MCF 10A (cell line): ENCODE measurements around the gene HOXB3. TPM values are rescaled to one million over a fixed set of nuclear protein-coding genes. Genes with fewer than 3 reads are reported as not detected.
A peak's percentile ranks its signal among the peaks of the same experiment; 100 is the strongest.

ENCODE experiments used
- BruUV-seq: library from RNA; stranded (reverse); fragments of 400-500 nt; replicated peaks from 2 replicates; lab custom pipeline; 2021; lab: Mats Ljungman, UMichigan
- CTCF ChIA-PET: fragments of 300-600 bp; sonication (Branson Sonifier 250); formaldehyde crosslinking; extraction: SDS; loops from one replicate; lab custom pipeline; 2021; ENCODE audit warnings: antibody characterized with exemption, inconsistent platforms; lab: Yijun Ruan, JAX
- POLR2A ChIA-PET: fragments of 300-600, 350-650 bp; sonication (Branson Sonifier 250); formaldehyde crosslinking; extraction: SDS; loops from one replicate; lab custom pipeline; 2020; ENCODE audit warnings: antibody characterized with exemption, inconsistent platforms; lab: Yijun Ruan, JAX
- DNase-seq: peaks from one replicate; pipeline ENCODE4 v3.0.0-alpha.2; 2018; ENCODE audit not compliant: unreplicated experiment
- H3K27ac Mint-ChIP-seq: one replicate; pipeline ENCODE4 v1.8.0; 2022; ENCODE audit warnings: mild to moderate bottlenecking, low read depth, mixed read lengths; ENCODE audit not compliant: unreplicated experiment
- H3K27me3 Mint-ChIP-seq: one replicate; pipeline ENCODE4 v1.8.0; 2022; ENCODE audit warnings: mixed read lengths; ENCODE audit not compliant: insufficient read depth, unreplicated experiment
- H3K36me3 Mint-ChIP-seq: one replicate; pipeline ENCODE4 v1.8.0; 2022; ENCODE audit warnings: mild to moderate bottlenecking, moderate library complexity, mixed read lengths; ENCODE audit not compliant: insufficient read depth, unreplicated experiment
- H3K4me1 Mint-ChIP-seq: one replicate; pipeline ENCODE4 v1.8.0; 2022; ENCODE audit warnings: mixed read lengths; ENCODE audit not compliant: insufficient read depth, unreplicated experiment
- H3K4me3 Mint-ChIP-seq: one replicate; pipeline ENCODE4 v1.8.0; 2022; ENCODE audit warnings: mild to moderate bottlenecking, moderate library complexity, mixed read lengths; ENCODE audit not compliant: unreplicated experiment
- H3K9me3 Mint-ChIP-seq: one replicate; pipeline ENCODE4 v1.8.0; 2022; ENCODE audit warnings: mixed read lengths; ENCODE audit not compliant: unreplicated experiment
- intact Hi-C: fragments of 100-400 bp; cut with micrococcal nuclease; formaldehyde crosslinking; loops from 2 replicates; pipeline ENCODE4 v1.14.1; 2022
- total RNA-seq: library from RNA; stranded (reverse); gene quantifications from 2 replicates; pipeline ENCODE4 v1.2.3, GENCODE V29; 2022
- TF ChIP-seq, protein P1 (sequence below): fragments of 200-600 bp; IDR thresholded peaks from one replicate; pipeline ENCODE4 v1.8.0; 2022; ENCODE audit warnings: antibody characterized with exemption, mild to moderate bottlenecking; ENCODE audit not compliant: unreplicated experiment

Gene HOXB3
- total RNA-seq, 1 experiment from 2014 or later = 0.79 TPM

DNA sequence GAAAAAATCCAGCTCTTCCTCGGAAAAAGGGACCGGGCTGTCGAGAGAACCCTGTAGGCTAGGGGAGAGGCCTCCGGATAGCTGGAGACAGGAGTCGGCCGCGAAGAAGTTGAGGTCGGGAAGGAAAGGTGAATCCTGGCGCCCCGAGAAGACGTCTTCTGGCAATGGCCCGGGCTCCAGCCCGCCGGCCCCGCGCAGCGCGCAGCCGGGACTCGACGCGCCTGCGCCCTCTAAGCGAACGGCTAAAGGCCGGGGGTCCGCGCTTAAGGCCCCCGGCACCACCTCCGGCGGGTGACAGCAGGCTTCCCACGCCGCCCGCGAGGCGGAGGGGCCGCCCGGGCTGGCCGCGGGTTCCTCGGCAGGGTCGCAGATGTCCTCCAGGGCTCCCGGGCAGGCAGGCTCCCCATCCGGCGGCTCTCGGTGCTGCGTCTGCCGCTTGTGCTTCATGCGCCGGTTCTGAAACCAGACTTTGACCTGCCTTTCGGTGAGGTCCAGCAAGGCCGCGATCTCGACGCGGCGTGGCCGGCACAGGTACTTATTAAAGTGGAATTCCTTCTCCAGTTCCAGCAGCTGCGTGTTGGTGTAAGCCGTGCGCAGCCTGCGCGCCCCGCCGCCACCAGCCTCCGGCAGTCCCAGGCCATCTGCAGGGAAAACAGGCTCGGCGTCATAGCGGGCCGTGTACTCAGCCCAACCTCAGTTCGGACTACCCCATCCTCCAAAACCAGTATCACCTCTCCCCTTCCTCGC, 46.8 kb downstream of the HOXB3 start:
- TF ChIP-seq, protein P1, sequence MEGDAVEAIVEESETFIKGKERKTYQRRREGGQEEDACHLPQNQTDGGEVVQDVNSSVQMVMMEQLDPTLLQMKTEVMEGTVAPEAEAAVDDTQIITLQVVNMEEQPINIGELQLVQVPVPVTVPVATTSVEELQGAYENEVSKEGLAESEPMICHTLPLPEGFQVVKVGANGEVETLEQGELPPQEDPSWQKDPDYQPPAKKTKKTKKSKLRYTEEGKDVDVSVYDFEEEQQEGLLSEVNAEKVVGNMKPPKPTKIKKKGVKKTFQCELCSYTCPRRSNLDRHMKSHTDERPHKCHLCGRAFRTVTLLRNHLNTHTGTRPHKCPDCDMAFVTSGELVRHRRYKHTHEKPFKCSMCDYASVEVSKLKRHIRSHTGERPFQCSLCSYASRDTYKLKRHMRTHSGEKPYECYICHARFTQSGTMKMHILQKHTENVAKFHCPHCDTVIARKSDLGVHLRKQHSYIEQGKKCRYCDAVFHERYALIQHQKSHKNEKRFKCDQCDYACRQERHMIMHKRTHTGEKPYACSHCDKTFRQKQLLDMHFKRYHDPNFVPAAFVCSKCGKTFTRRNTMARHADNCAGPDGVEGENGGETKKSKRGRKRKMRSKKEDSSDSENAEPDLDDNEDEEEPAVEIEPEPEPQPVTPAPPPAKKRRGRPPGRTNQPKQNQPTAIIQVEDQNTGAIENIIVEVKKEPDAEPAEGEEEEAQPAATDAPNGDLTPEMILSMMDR = peak; percentile 28

DNA sequence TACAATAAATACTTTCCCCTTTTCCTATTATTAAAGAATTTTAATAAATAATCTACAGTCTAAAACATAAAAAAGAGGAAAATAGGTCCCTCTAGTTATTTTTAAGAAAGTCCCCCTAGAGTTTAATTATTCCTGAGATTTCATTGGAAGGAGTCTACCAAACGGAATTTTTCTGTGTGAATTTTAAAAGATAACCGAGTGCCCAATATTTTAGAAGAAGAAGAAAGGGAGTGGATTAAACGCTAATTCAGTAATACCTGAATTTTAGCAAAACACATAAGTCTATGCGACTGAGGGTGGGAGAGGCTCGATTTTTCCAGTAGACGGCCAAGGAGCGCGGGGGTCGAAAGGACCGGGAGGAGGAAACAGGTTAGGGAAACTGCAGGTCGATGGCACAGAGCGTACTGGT, 47.3 kb downstream of the HOXB3 start:
- TF ChIP-seq, protein P1 = no peak
- Mint-ChIP-seq H3K4me1 (no peaks in the 10 kb centered on the region), H3K36me3 (no peaks in the 10 kb centered on the region), H3K27ac (peak overlapping the region; percentile 76), H3K27me3 (no peaks in the 10 kb centered on the region), H3K9me3 (no peaks in the 10 kb centered on the region), H3K4me3 (peak overlapping the region; percentile 75)
- no peak for DNase-seq
- CTCF ChIA-PET = interaction anchor here (0.6 kb wide), 1 partner anchor 261 kb away, joined by 3 read pairs; no protein-coding TSS in a partner anchor
- POLR2A ChIA-PET = interaction anchor here (0.5 to 0.6 kb wide), 2 partner anchors 19 to 968 kb away, joined by 4 to 5 read pairs; no protein-coding TSS in a partner anchor
- BruUV-seq = TSS peak; percentile 91
- intact Hi-C loops = no loop called here

More for the DNA sequence above, 46.8 kb downstream of the HOXB3 start:
- H3K27me3 Mint-ChIP-seq = no peaks in the 10 kb centered on the region
- POLR2A ChIA-PET = interaction anchor here (0.5 to 1.2 kb wide), 3 partner anchors 11 to 968 kb away, joined by 4 to 5 read pairs (median 4); no protein-coding TSS in a partner anchor
- H3K4me3 Mint-ChIP-seq = peak overlapping the region; percentile 75
- H3K4me1 Mint-ChIP-seq = no peaks in the 10 kb centered on the region
- H3K9me3 Mint-ChIP-seq = no peaks in the 10 kb centered on the region
- peak overlapping the region; percentile 76 for H3K27ac Mint-ChIP-seq
- BruUV-seq = no TSS peak
- DNase-seq = peak; percentile 59
- no peaks in the 10 kb centered on the region for H3K36me3 Mint-ChIP-seq
- CTCF ChIA-PET = interaction anchor here (0.6 to 0.7 kb wide), 2 partner anchors 21 to 261 kb away, joined by 3 read pairs; no protein-coding TSS in a partner anchor
- intact Hi-C loops = no loop called here

DNA sequence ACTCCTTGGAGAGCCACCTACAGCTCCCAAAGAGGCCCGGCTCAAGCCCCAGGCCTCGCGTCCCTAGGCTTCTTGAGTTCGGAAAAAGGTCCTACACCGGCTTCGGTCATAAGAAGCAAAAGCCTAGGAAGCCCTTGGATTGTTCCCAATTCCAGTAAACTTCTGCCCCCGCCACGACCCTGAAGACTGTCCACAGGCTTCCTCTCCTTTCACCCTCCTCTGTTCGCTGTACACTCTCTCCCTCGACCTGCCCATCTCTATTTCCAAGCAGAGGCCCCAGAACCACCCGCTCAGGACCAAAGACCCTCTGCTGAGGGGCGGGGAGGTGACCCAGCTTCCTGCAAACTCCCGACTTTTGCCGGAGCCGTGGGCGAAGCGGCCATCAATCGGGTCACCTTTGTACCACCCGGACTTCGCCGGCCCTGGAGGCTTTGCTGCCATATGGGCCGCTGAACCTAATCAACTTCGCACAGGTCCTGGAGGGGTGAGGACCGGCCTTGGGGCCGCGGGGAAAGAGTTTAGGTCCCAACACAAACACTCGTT, 47.9 kb downstream of the HOXB3 start:
- intact Hi-C loops = no loop called here
- H3K36me3 Mint-ChIP-seq = no peaks in the 10 kb centered on the region
- ChIA-PET POLR2A (no interaction called here), CTCF (no interaction called here)
- no peaks in the 10 kb centered on the region for H3K9me3 Mint-ChIP-seq
- H3K4me1 Mint-ChIP-seq = no peaks in the 10 kb centered on the region
- TF ChIP-seq, protein P1 = no peak
- H3K27me3 Mint-ChIP-seq = no peaks in the 10 kb centered on the region
- no peak overlapping the region for H3K27ac Mint-ChIP-seq
- H3K4me3 Mint-ChIP-seq = peak overlapping the region; percentile 75
- BruUV-seq = no TSS peak
- no peak for DNase-seq

DNA sequence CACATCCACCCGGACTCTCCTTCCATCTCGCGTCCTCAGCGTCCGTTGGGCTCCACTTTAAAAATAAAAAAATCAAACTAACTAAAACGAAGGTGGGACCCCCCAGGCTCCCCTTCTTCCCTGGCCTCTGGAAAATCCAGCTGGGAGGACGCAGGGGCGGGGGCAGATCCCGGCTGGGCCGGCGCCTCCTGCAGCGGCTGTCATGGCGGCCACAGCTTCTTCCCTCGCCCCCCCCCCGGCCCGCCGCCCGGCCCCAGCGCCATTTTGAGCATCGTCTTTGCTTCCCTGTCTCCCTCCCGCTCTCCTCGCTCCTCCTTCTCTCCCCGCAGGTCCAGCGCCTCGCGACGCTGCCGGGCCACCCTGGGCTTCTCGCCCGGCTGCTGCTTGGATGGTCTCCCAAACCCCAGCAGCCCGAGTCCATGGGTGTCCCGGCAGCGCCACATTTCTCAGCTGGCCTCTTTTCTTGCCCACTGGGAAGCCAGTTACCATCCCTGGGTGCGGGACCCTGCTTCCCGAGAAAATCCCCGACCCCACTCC, 48.4 kb downstream of the HOXB3 start:
- no peaks in the 10 kb centered on the region for H3K4me1 Mint-ChIP-seq
- no peaks in the 10 kb centered on the region for H3K9me3 Mint-ChIP-seq
- no peaks in the 10 kb centered on the region for H3K27me3 Mint-ChIP-seq
- TF ChIP-seq, protein P1 = no peak
- BruUV-seq = no TSS peak
- H3K27ac Mint-ChIP-seq = no peak overlapping the region
- ChIA-PET POLR2A (no interaction called here), CTCF (no interaction called here)
- no peak for DNase-seq
- no peaks in the 10 kb centered on the region for H3K36me3 Mint-ChIP-seq
- intact Hi-C loops = no loop called here
- no peak overlapping the region for H3K4me3 Mint-ChIP-seq
